Mucosa of descending colon (tissue), 3 donors: ENCODE data around the gene OMA1. TPM values are rescaled to one million over a fixed set of nuclear protein-coding genes. Genes with fewer than 3 reads are reported as not detected.
"Not testable (repeated sequence)": the region's sequence is repeated elsewhere in the genome, so short reads cannot be mapped to it uniquely, and the experiment has no call there.

Experiments
- ATAC-seq: fragments of 200-7000 bp; cut with Tn5 transposase; one replicate; pipeline ENCODE4 v1.9.1; 2020; ENCODE audit warnings: mild to moderate bottlenecking, moderate library complexity
- DNase-seq, 3 donors: peaks; one replicate each; pipeline ENCODE4 v3.0.0-alpha.2; 2020
- H3K36me3 ChIP-seq: fragments of 200-600 bp; one replicate; pipeline ENCODE4 v1.8.0; 2021; ENCODE audit warnings: low read depth, mild to moderate bottlenecking
- H3K4me1 ChIP-seq: fragments of 200-600 bp; one replicate; pipeline ENCODE4 v1.8.0; 2021; ENCODE audit warnings: low read depth, mild to moderate bottlenecking
- H3K4me3 ChIP-seq: fragments of 200-600 bp; one replicate; pipeline ENCODE4 v1.8.0; 2021; ENCODE audit warnings: mild to moderate bottlenecking
- H3K9me3 ChIP-seq: fragments of 200-600 bp; one replicate; pipeline ENCODE4 v1.8.0; 2021; ENCODE audit warnings: mild to moderate bottlenecking
- intact Hi-C, 2 donors: fragments of 100-400 bp; cut with DNase I in 1 of 2; cut with micrococcal nuclease in 1 of 2; formaldehyde crosslinking; loops; one replicate each; pipeline versions ENCODE4 v1.11.0 to v1.11.1; 2022; cut with DNase I, micrococcal nuclease
- total RNA-seq, 3 donors: library from RNA; stranded (reverse); fragmentation: NEBNext Ultra II Directional in 2 of 3; extraction: Animal tissue kit (Norgen Biotek cat#: 25700) in 2 of 3; gene quantifications; one replicate each; pipeline versions ENCODE4 v1.2.1 to v1.2.4, GENCODE V29; 2021 to 2023
- TF ChIP-seq, protein P1 (sequence below): fragments of 200-600 bp; IDR thresholded peaks from one replicate; pipeline ENCODE4 v1.8.0; 2022; ENCODE audit warnings: antibody characterized with exemption, mild to moderate bottlenecking
- donor health status: DM: no; HTN: no; CAD: no; lungs with moderate emphysema.
- donor health status: DM: no; HTN: no; CAD: no.
- donor health status: DM: no; HTN: yes; CAD: no.

The OMA1 gene
- total RNA-seq, 3 donors from 2014 or later: 20.4 to 42.4 (median 32.4) TPM

DNA sequence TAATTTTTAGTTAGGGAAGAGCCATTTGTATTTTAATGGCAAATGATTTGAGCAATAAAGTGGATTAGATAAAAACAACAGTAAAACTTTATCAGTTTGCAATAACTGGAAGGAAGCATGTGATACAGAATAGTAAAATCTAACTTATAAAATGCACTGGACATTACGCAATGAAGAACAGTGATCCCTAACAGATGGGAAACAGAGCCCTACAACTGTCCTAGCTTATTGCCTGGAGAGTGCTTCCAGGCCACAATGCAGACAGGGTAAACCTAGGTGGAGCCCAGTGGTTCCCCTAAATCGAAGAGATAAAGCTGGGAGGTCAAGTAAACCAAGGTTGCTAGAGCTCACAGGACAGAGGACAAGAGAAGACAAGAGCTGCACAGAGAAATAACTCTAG is 7.0 kb downstream of the OMA1 start:
- no peaks in the 10 kb centered on the region for H3K36me3 ChIP-seq
- TF ChIP-seq, protein P1, sequence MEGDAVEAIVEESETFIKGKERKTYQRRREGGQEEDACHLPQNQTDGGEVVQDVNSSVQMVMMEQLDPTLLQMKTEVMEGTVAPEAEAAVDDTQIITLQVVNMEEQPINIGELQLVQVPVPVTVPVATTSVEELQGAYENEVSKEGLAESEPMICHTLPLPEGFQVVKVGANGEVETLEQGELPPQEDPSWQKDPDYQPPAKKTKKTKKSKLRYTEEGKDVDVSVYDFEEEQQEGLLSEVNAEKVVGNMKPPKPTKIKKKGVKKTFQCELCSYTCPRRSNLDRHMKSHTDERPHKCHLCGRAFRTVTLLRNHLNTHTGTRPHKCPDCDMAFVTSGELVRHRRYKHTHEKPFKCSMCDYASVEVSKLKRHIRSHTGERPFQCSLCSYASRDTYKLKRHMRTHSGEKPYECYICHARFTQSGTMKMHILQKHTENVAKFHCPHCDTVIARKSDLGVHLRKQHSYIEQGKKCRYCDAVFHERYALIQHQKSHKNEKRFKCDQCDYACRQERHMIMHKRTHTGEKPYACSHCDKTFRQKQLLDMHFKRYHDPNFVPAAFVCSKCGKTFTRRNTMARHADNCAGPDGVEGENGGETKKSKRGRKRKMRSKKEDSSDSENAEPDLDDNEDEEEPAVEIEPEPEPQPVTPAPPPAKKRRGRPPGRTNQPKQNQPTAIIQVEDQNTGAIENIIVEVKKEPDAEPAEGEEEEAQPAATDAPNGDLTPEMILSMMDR: no peak
- no peak overlapping the region for H3K4me3 ChIP-seq
- peak; percentile 75 for ATAC-seq
- DNase-seq: peak in 1 of 3 donors; percentile 22
- intact Hi-C loops: no loop called here
- no peaks in the 10 kb centered on the region for H3K9me3 ChIP-seq
- no peaks in the 10 kb centered on the region for H3K4me1 ChIP-seq

DNA sequence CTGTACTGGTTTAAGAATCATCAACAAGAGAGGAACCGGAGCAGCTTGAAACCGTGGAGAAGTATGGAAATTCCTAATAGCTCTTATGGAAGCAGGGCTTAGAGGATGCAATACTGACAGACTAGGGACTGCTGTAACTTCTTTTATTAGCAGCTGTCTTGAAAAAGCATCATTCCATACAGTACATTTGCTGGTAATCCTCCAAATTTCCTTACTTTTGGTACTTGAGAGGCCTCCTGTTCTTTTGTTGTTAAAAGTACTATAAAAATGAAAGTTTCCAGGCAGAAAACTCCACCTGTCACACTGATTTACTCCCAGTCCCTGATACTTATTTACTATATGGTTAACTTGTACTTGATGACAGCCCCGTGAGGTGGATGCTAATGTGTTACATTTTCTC is 7.7 kb downstream of the OMA1 start:
- Histone ChIP-seq H3K4me1 (no peaks in the 10 kb centered on the region), H3K4me3 (no peak overlapping the region), H3K36me3 (no peaks in the 10 kb centered on the region), H3K9me3 (no peaks in the 10 kb centered on the region)
- TF ChIP-seq, protein P1: no peak
- DNase-seq (no peak), ATAC-seq (no peak)
- intact Hi-C loops: no loop called here

GRCh38 chr1:58531842-58532241 is 14.7 kb downstream of the OMA1 start:
- ATAC-seq, DNase-seq, intact Hi-C loops, H3K9me3 ChIP-seq, H3K4me3 ChIP-seq, H3K36me3 ChIP-seq, H3K4me1 ChIP-seq: not testable (repeated sequence)

DNA sequence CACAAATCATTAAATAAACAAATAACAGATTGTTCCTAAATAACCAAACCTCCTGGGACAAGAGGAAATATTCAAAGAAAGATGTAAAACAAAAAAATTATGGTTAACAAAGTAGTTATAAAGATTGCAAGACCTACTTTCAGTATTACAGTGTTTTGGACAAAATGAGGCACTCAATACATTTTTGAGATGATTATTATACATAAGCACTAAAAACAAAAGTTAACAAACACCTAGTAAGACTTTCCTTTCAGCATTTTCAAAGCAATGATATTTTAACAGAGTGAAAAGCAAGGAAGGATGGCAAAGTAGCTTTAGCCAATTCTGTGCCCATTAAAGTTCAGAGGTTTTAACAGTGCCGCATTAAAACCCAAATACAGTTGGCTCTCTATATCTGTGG is 17.2 kb downstream of the OMA1 start:
- H3K4me1 ChIP-seq: no peaks in the 10 kb centered on the region
- no peaks in the 10 kb centered on the region for H3K36me3 ChIP-seq
- no peak for ATAC-seq
- no peak overlapping the region for H3K4me3 ChIP-seq
- DNase-seq: no peak
- TF ChIP-seq, protein P1: no peak
- intact Hi-C loops: no loop called here
- no peaks in the 10 kb centered on the region for H3K9me3 ChIP-seq

DNA sequence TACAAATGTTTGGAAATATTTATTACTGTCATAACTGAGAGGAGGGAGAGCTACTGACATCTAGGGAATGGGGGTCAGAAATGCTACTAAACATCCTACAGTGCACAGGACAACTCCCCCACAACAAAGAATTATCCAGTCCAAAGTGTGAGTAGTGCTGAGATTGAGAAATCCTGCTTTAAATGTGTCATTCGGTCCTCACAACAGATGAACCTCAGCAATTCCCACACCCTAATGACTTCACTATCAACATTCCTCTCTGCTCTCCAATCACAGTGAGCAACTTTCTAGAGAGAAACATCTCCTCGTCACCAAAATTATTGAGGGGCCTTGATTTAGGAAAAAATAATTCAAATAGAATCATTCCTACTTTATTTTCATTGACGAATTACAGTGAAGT is 18.0 kb downstream of the OMA1 start:
- intact Hi-C loops: no loop called here
- Histone ChIP-seq H3K4me3 (no peak overlapping the region), H3K9me3 (no peaks in the 10 kb centered on the region), H3K36me3 (no peaks in the 10 kb centered on the region), H3K4me1 (no peaks in the 10 kb centered on the region)
- ATAC-seq: no peak
- DNase-seq: no peak
- TF ChIP-seq, protein P1: no peak

- no peak overlapping the region for H3K4me3 ChIP-seq
- H3K36me3 ChIP-seq: no peaks in the 10 kb centered on the region
- H3K4me1 ChIP-seq: no peaks in the 10 kb centered on the region
- TF ChIP-seq, protein P1: no peak
- ATAC-seq: no peak
- no peaks in the 10 kb centered on the region for H3K9me3 ChIP-seq
- no peak for DNase-seq
- intact Hi-C loops: no loop called here
Measured at GRCh38 chr1:58524353-58524945, 22.1 kb downstream of the OMA1 start.
